Lung microvascular endothelial cell (primary cell): ENCODE measurements around the gene EIF3M. TPM values are rescaled to one million over a fixed set of nuclear protein-coding genes. Genes with fewer than 3 reads are reported as not detected.

Experiments
- DNase-seq, 2 donors: peaks; one replicate each; pipeline versions ENCODE4 v3.0.0 to v3.0.0-alpha.2; 2010; ENCODE audit warnings: low read depth in 2 of 2
- total RNA-seq: library from RNA; depleted of rRNA; stranded (reverse); fragments of >200 nt; gene quantifications from 2 replicates; pipeline ENCODE4 v1.2.1, GENCODE V29; 2014

EIF3M gene
- total RNA-seq, result 92.4 and 118 TPM in 2 replicates

DNA sequence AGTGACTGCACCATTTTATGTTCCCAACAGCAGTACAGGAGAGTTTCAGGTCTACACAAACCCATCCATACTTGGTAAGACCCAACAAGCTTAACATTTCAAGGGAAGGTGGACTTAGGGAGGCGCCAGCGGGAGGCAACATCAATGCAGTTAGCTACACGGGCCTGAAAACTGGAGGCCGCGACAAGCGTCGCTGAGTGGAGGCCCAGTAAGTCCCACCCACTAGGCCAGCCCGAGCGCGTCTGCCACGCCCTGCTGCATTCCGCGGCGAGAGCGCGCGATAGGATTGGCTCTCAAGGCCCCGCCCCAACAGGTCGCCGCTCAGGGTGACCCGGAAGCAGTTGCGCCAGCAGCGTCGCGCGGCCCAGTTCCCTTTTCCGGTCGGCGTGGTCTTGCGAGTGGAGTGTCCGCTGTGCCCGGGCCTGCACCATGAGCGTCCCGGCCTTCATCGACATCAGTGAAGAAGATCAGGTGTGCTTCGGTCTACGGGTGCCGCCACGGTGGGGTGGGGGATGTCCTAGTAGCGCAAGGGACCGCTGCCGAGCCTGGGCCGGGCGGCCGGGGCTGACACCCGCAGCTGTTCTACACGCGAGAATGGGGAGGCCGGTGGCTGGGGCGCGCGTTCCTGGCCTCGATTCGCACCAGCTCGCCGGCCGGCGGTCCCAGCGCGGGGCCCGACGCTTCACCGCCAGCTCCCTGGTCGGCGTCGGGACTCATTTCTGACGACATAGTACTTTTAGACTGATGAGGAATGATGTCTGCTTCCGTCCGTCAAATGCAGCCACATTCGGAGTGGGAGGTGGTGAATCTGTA, at the start of gene EIF3M:
Gene EIF3M, plus strand, starts transcription at position 373 of the 813 bp plus-strand sequence. Its CDS starts 57 bp downstream, at position 430.
- peak; percentile 97 to 98 for DNase-seq

DNA sequence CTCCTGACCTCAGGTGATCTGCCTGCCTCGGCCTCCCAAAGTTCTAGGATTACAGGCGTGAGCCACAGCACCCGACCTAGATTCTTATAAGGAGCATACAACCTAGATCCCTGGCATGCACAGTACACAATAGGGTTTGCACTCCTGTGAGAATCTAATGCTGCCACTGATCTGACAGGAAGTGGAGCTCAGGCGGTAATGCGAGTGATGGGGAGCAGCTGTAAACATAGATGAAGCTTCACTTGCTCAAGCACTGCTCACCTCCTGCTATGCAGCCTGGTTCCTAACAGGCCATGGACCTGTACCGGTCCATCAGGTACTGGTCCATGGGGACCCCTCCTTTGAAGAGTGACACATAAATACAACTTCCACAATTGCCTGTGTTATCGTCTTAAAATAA, 44.8 kb upstream of the EIF3M start:
- no peak for DNase-seq

DNA sequence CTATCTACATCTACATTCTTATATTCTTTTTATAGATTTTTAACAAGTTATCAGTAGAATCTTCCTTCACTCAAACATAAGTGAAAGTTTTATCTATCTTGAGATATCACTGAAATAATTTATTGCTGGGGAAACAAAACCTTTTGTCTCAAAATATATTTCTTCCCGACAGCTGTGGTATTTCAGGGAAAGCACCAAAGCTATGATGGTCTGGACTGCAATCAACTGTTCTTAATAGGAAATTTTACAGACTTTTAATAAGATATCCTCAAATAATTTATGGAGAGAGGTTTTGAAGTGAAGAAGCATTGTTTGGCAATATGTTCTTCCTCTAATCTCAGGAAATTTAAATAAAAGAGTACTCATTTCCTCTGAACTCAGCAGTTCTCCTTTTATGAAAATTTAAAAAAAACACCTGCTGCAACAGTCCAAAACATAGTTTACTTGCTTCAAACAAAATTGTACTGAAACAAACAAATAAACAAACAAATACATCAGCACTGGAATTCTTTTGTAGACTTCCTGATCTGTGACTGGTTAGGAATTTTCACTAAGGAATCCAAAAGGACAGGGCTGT, 33.9 kb upstream of the EIF3M start:
- DNase-seq, result no peak

- no peak for DNase-seq
Observed at GRCh38 chr11:32550207-32550606, 33.4 kb upstream of the EIF3M start.

DNA sequence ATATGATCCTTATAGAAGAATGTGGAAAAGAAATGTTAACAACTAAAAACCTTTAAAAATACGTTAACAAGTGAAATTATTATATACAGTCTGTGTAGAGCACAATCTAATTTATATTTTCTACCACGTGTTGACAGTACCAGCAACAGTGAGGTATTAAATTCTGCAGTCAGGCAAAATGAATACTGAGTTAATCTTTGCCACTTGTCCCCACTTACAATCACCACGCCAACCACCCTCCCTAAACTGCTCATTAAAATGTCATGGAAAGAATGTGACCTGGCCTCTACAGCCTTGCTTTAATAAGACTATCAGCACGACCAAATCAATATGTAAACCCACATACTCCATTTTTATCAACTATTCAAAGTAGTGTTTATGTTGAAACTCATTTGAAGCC, 28.5 kb upstream of the EIF3M start:
- DNase-seq, result no peak

GRCh38 chr11:32555895-32556294, 27.7 kb upstream of the EIF3M start:
- DNase-seq, result no peak

- no peak for DNase-seq
Observed at GRCh38 chr11:32561835-32562234, 21.8 kb upstream of the EIF3M start.

GRCh38 chr11:32562839-32563599, 20.6 kb upstream of the EIF3M start:
- no peak for DNase-seq

DNA sequence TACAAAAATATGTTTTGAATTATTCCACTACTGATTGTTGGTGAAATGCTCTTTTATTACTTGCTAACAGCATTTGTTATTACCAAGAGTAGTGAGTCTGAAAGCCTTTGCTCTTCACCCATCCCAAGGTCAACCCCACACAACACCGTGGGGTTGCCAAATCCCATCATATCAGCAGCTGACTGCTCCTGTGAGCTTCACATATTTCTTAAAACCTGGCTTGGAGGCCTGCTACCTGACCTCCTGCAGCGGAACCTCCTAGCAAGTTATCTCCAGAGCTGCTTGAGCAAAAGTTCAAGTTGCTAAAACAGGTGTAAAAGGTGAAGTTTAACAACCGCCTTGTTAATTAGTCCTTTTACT, 20.1 kb upstream of the EIF3M start:
- DNase-seq, result no peak

- no peak for DNase-seq
Observed at GRCh38 chr11:32566517-32566916, 17.1 kb upstream of the EIF3M start.

DNA sequence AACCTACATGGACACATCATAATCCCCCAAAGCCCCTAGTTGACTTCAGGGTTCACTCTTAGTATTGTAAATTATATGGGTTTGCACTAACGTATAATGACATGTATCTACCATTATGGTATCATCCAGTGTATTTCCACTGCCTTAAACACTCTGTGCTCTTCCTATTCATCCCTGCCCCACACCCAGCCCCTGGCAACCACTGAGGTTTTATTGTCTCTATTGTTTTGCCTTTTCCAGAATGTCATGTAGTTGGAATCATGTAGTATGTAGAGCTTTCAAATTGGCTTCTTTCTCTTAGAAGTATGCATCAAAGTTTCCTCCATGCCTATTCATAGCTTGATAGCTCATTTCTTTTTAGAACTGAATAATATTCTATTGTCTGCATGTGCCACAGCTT, 16.5 kb upstream of the EIF3M start:
- peak in 1 of 2 donors; percentile 57 for DNase-seq

DNA sequence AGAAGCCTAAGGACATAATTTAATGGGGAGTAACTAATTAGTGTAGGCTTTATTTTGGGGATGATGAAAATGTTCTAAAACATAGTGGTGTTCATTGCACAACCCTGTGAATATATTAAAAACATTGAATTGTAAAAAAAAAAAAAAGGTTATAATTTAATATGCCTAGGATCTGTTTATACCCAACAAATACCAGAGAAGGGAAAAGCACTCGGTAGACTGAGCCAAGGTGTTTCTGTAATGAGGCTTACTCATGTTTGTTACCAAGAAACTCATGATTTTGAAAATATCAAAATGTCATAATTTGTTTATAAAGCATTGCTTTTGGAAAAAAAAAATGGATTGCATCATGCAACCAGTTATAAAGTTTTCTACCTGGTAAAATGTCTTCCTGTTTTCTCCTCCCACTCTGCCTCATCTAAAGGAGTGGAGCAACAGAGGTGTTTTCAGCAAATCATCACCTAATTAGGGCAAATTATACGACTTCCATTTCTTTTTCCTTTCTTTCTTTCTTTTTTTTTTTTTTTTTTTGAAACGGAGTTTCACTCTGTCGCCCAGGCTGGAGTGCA, 14.2 kb upstream of the EIF3M start:
- no peak for DNase-seq

GRCh38 chr11:32571039-32571438, 12.6 kb upstream of the EIF3M start:
- no peak for DNase-seq

DNA sequence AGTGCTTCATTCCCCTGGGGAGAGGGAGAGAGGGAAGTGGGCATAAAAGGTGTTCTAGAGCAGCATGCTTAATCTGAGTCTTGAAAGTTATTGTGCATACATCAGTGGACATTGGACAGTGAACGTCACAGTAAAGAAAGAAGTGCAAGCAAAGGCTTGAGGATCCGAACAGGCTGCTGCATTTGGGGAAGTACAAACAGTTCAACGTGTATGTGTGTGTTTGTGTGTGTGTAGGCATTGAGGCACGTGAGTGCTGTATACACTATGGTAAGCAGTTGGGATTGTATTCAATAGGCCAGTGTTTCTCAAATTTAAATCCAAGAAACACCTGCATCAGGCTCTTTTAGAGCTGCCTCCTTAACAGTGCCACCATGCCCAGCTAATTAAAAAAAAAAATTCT, 10.4 kb upstream of the EIF3M start:
- DNase-seq, result no peak

GRCh38 chr11:32574421-32574820, 9.2 kb upstream of the EIF3M start:
- DNase-seq, result no peak

- DNase-seq, result no peak
Observed at GRCh38 chr11:32575070-32575469, 8.6 kb upstream of the EIF3M start.

- no peak for DNase-seq
Observed at GRCh38 chr11:32576456-32576855, 7.2 kb upstream of the EIF3M start.

GRCh38 chr11:32580967-32581366, 2.7 kb upstream of the EIF3M start:
- no peak for DNase-seq

- DNase-seq, result no peak
Observed at GRCh38 chr11:32581556-32581955, 2.1 kb upstream of the EIF3M start.

DNA sequence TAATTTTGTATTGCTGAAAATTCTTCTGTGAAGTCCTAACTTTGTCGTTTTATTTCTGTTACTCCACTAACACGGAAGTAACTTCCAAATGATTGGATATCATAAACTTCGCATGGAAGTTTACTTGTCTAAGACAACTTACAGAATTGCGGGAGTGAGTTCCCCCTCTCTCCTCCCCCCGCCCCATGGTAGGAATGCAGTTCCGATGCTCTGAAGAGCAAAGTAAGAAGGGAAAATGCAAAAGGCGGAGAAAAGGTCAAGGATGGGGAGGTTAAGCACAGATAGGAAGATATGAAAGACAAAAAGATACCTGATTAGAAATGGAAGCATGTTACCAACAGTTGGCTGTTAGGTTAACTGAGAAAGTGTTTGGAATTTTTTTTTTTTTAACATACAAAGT, 1.3 kb downstream of the EIF3M start:
- peak in 1 of 2 donors; percentile 10 for DNase-seq

DNA sequence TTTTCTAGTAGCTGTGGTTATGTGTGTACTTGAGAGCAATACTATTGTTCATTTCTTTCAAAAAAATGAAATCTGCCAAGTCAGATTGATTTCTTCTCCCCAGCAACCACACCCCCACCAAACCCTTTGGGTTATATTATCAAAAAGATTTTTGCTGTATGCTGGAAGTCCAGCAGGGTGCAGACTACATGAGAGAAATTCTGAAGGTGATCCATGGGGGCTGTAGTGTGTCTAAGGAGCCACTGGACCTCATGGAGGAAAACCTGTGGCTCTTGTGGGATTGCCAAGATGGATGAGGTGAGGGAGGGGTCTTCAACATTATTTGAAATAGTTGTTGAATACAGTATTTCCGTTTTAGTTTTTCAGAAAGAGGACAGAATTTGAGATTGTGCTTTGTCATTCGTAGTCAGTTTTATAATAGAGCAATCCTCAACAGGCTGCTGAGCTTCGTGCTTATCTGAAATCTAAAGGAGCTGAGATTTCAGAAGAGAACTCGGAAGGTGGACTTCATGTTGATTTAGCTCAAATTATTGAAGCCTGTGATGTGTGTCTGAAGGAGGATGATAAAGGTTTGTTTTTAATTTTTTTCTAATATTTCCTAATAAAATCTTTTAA, 3.1 kb downstream of the EIF3M start:
- DNase-seq, result peak; percentile 14 to 30

GRCh38 chr11:32594272-32594671, 10.6 kb downstream of the EIF3M start:
- DNase-seq, result no peak
